ENCODE measurements around the gene KRTAP5-8.
A peak's percentile ranks its signal among the peaks of the same experiment; 100 is the strongest.
"Not testable (repeated sequence)": the region's sequence is repeated elsewhere in the genome, so short reads cannot be mapped to it uniquely, and the experiment has no call there.

KRTAP5-8 gene

DNA sequence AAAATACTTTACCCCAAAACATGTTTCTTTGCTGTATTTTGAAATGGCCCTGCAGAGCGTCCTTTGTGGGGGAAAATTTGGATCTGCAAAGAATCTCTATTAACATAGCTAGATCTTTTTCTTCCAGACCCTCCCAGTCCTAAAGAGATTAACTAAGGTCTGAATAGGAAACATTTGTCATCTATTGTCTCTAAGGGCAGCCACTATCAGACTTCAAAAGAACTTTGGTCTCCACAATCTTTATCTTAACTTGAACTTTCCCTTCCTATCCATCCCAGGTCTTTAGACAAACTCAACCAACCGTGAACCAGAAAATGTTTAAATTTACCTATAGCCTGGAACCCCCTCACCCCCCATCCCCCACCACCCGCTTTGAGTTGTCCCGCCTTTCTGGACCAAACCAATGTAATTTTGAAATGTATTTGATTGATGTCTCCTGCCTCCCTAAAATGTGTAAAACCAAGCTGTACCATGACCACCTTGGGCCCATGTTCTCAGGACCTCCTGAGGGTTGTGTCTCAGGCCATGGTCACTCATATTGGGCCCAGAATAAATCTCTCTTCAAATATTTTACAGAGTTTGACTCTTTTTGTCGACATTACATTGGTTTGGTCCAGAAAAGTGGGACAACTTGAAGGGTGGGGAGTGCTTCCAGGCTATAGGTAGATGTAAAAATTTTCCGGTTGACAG, 6.8 kb downstream of the KRTAP5-8 start:
- DNase-seq = no peak

DNA sequence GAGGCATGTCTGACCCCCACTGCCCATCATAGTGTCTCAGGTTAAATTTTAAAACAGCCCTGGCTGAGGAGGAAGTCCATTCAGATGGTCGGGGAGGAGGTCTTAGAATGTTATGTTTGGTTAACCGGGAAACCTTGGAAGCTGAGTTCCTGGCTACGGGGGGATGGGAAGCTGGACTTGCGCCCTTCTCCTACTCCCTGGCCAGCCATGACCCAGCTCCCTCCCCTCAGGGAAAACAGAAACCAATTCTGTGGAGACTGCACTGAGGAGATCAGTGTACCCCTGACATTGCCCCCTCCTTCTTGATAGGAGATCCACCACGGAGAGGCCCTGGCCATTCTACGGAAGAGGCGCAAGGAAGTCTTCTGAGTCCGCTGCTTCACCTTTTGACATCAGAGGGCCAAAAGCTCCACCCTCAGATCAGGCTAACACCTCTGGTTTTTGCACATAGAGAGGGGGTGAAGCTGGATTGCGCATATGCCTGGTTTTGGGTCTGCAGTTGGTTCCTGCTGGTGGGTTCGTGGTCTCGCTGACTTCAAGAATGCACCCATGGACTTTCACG, 7.7 kb downstream of the KRTAP5-8 start:
- DNase-seq = no peak

DNA sequence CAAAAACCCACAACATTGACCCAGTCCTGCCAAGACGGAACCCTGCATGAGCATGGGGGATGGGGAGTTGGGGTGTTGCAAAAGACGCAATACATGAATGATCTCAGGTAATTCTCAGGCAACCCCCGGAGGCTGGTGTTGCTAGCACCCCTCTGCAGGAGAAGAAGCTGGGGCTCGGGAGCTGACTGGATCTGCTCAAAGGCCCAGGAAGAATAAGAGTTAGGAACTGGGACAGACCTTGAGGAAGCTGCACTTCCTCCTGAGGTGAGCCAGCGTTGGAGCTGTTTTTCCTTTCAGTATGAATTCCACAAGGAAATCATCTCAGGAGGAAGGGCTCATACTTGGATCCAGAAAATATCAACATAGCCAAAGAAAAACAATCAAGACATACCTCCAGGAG, 10.3 kb downstream of the KRTAP5-8 start, which contains the start of gene KRTAP5-9:
KRTAP5-9 (plus strand) TSS at position 301 of the 400 bp plus-strand sequence. CDS start 238 bp downstream, outside the sequence.
- no peak for DNase-seq

DNA sequence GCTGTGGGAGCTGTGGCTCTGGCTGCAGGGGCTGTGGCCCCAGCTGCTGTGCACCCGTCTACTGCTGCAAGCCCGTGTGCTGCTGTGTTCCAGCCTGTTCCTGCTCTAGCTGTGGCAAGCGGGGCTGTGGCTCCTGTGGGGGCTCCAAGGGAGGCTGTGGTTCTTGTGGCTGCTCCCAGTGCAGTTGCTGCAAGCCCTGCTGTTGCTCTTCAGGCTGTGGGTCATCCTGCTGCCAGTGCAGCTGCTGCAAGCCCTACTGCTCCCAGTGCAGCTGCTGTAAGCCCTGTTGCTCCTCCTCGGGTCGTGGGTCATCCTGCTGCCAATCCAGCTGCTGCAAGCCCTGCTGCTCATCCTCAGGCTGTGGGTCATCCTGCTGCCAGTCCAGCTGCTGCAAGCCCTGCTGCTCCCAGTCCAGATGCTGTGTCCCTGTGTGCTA, 10.9 kb downstream of the KRTAP5-8 start:
- DNase-seq = no peak

DNA sequence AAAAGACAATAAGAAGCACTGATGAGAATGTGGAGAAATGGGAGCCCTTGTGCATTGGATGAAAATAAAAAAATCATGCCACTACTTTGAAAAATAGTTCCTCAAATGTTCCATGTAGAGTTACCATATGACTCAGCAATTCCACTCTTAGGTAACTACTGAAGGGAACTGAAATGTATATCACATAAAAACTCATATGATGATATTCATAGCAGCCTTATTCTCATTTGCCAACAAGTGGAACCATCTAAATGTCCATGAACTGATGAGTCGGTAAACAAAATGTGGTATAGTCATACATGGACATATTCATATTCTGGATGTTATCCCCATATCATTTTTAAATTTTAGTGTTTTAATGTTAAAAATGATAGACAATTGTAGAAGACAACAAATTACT, 13.9 kb downstream of the KRTAP5-8 start:
- peak; percentile 14 to 80 (median 50) for DNase-seq

DNA sequence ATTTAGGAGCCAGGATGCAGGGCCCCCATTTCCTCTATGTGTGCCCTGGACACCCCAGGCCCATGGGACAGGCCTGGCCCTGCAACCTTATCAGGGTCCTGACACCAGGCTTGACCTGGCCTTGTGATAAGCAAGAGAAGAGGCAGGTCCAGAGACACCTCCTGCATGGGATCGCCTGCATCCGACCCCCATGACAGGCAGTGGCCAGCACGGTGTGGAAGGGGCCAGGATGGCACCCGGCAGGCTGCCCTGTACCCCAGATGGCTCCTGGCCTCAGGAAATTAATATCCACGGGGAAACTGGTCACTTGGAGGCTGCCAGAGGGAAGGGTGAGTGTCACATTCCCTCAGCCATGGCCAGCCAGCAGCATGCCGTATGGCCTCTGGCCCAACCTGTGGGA, 17.2 kb downstream of the KRTAP5-8 start:
- DNase-seq = no peak

DNA sequence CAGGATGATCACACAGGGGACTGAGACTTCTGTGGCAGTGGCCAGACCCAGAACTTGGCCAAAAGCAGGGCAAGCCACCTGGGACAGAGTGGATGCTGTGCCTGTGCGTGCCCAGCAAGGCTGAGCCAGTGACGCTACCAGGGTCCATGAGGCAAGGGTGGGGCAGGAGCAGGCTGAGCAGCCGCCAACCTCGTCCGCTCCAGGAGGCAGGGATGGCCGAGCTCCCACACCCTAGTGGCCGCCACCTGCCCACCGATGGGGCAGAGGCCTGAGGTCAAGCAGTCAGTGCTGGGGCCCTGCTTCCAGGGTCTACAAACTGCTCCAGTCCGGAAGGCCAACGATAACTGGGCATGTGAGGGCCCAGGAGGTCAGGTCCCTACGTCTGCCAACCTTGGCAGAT, 17.7 kb downstream of the KRTAP5-8 start:
- no peak for DNase-seq

DNA sequence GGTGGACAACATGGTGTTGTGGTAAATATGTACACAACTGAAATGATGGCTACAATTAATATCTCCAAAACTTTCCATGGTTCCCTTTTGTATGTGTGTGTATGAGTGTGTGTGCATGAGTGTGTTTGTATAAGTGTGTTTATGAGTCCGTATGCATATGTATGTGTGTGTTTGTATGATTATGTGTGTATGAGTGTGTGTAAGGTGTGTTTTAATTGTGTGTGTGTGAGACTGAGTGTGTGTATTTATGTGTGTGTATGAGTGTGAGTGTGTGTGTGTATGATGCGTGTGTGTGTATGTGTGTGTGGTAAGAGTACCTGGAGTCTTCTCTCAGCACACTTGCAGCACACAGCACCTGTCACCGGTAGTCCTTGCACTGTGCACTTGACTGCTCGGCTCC, 18.2 kb downstream of the KRTAP5-8 start:
- DNase-seq = no peak

DNA sequence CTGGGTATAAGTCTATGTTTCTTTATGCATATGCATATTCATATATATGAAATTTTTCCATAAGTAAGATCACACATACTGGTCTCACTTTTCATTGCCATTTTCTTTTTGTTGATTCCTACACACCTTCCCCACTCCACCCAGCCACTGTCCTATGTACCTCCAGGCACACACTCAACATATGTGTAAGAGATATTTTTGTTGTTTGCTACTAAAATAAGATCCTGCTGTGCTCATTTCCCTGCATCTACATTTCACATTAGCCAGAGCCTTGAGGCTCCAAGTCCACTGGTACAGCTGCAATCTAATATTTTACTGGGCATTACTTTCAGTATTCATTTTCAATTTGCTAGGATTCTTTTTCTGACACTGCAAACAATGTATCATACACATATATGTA, 19.4 kb downstream of the KRTAP5-8 start:
- DNase-seq = no peak

DNA sequence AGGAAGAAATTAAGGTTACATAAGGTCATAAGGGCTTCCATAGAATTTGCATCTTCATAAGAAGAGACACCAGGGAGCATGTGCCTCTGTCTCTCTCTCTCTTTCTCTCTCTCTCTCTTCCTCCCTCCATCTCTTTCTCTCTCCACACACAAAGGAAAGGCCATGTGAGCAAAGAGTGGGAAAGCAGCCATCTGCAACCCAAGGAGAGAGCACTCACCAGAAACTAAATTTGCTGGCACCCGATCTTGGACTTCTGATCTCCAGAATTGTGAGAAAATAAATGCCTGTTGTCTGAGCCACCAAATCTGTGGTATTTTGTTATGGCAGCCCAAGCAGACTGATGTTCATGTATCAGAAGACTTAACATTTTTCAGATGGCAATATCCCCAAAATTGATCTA, 21.2 kb downstream of the KRTAP5-8 start:
- DNase-seq = no peak

DNA sequence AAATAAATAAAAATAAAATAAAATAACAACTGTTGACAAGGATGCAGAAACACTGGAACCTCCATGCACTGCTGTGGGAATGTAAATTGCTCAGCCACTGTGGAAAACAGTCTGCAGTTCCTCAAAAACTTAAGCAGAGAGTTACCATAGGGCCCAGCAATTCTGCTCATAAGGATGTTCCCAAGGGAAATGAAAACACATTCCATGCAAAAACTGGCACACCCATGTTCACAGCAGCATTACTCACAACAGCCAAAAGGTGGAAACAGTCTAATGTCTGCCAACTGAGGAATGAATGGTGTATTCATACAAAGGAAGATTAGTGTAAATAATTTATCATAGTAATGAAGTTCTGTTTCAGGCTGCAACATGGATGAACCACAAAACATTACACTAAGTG, 24.3 kb downstream of the KRTAP5-8 start:
- no peak for DNase-seq

DNA sequence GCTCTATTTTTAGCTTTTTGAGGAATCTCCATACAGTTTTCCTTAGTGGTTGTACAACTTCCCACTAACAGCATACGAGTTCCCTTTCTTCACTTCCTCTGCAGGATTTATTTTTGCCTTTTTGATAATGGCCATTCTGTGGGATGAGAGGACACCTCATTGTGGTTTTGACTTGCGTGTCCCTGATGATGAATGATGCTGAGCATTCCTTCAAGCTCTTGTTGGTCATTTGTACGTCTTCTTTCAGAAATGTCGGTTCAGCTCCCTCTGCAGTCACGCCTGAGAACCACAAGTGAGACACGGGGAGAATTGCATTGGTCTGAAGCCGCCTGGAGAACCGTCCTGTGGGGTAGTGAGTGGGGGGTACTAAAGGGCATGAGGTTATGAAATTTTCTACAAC, 25.6 kb downstream of the KRTAP5-8 start:
- DNase-seq = peak; percentile 75 to 89 (median 79)

DNA sequence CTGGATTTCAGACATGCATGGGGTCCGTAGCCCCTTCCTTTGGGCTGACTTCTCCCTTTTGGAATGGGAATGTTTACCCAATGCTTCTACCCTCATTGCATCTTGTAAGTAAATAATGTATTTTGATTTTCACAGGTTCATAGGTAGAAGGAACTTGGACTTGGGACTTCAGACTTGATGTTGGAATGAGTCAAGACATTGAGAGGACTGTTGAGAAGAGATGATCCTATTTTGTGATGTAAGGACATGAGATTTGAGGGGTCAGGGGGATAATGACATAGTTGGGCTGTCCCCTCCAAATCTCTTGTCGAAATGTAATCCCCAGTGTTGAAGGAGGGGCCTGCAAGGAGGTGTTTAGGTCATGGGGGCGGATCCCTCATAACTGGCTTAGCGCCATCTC, 26.6 kb downstream of the KRTAP5-8 start:
- no peak for DNase-seq

DNA sequence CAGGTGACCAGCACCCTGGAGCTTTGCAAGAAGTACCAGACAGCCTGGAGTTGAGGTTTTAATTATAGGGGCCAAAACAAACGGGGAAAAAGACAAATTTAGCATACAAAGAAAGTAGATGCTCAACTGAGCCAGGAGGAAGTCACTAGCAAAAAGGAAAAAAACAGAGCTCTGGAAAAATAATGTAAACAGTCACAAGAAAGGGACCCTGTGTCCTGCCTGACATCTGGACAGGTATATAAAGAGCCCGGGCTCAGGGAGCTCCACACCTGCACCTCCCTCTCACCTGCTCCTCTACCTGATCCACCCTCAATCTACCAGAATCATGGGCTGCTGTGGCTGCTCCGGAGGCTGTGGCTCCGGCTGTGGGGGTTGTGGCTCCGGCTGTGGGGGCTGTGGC, 27.4 kb downstream of the KRTAP5-8 start, which contains the start of gene KRTAP5-10:
KRTAP5-10 (plus strand) TSS at position 301 of the 400 bp plus-strand sequence; CDS start at position 326, 25 bp downstream.
- no peak for DNase-seq

DNA sequence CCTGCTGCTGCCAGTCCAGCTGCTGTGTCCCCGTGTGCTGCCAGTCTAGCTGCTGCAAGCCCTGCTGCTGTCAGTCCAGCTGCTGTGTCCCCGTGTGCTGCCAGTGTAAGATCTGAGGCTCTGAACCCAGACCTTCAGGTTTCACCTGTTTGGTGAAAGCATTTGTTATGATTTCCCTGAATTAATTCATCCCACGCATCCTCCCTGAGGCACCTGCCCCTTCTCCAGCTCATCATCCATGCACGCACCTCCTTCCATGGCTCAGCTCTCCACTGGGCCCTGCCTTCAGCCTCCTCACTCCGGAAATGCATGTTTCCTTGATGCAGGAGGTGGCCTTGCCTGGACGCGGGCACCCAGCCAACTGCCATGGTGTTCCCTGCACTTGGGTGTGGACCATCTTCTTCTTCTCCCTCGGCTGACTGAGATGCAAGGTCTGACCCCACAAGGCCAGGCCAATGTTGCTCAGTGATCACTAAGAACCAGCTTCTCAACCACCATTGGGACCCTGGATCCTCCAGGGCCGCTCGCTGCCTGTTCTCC, 28.3 kb downstream of the KRTAP5-8 start:
- no peak for DNase-seq

DNA sequence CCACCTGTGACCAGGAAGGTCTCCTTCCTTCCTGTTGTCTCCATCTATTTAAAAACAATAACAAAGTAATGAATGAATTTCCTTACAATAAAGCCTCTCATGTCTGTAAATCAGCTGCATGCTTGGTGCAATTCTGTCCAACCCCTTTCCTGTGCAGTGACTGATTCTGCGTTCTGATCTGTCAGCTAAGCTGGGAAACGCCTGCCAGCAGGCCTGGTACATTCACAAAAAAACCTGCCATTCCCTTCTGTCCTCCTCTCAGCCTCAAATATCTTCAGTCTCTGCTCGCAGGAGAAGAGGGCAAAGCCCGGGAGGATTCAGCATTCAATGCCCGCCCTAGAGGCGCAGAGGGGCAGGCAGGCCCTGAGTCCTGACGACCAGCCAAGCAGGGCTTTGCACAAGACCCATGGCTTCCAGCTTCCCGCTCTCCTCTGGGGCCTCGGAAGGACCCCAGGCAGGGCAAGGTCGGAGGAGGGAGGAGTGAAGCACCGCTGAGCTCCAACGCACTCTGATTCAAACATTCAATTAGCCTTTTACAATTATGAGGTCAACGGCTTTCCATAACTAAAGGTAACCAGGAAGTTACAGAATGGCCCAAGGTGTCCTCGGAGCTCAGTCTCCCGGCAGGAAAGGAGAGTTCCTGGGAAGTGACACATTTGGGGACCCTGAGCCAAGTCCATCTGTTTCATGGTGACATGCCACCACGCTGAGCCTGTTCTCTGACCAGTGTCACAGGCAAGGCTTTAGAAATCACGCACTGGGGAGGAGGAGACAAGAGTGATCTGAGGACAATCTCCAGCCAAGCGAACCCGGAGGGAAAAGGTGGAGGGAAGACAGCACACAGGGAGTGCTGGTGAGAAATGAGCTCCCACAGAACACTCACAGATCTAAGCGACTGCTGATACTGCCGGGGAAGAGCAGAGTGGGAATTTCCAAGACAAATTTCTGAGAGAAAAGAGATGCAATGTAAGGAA, 29.1 kb downstream of the KRTAP5-8 start:
- not testable (repeated sequence) for DNase-seq

DNA sequence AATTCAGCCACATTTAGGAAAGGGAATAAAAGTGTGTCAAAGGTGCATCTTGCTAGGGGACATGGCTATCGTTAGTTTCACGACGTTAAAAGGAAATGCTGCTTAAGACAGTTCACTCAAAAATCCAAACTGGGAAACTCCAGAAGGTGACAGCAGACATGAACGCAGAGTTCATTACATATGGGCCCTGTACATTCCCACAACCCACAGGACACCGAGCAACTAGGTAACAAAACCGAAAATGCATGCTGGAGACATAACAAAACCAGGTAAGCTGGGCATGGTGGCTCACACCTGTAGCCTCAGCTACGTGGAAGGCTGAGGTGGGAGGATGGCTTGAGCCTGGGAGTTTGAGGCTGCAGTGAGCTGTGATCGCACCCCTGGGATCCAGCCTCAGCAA, 29.8 kb downstream of the KRTAP5-8 start:
- not testable (repeated sequence) for DNase-seq

DNA sequence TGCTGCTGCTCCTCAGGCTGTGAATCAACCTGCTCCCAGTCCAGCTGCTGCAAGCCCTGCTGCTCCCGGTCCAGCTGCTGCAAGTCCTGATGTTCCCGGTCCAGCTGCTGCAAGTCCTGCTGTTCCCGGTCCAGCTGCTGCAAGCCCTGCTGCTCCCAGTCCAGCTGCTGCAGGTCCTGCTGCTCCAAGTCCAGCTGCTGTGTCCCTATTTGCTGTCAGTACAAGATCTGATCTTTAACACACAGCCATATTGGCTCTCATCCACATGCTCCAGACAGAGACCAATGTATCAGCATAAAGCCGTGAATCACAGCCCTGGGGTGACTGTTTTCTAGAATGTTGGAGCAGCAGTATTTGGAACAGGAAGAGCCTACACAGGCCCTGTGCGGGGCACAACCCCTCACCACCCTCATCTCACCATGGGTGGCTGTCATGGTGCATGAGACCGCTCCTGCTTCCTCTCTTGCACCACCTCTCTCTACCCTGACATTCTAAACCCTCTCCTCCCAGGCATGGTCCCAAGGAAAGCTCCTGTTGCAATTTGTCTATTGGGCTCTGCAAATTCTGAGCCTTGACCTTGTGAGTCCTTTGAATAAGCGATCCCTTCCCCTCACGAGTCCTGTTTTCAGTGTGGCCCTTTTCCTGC, 31.0 kb downstream of the KRTAP5-8 start:
- DNase-seq = peak in 2 of 4 experiments; percentile 16 to 33

DNA sequence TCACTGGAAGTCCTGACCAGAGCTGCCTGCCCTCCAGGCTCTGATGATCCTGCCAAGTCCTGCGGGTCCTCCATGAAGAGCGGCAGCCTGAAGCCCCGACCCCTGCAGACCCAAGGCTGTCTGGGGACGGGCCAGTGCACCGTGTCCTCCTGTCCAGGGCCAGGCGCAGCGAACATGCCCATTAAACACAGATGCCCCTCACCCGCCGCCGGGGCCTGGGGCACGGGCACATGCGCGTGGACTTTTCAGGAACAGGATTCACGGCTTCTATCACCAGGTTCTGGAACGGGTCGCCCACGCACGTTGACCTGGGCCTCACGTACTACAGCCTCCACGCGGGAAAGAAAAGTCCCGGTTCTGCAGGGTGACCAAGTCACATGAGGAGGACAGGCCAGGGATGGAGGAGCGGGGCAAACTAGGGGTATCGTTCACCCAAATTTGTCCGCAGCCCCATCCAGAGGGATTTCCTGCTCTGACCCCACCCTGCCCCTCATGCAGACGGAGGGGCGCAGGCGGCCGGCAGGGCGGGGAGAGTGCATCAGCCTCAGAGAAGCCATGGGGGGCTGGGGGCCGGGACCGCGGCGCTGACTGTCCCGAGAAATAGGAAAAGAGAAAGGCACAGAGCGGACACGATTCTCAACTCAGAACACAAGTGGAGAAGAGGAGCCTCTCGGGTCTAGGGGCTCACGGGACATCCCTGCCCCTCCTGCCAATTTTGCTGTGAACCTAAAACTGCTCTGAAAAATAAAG, 33.5 kb downstream of the KRTAP5-8 start:
- DNase-seq = not testable (repeated sequence)

DNA sequence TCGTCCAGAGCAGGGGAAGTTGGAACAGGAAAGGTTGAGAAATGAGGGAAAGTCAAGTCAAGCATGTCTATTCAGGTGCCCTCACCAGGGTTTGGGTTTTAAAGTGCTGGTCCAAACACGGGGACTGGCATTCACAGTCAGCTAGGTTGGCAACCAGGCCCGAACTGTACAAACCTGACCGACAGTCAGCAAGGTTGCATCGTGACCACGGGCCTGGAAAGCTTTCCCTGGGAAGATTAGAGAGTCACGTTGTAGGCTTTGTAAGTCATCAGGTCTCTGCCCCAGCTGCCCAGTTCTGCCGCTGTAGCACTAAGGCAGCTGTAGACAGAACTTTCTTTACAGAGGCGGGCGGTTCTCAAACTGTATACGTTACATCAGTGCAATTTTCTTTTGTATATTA, 35.0 kb downstream of the KRTAP5-8 start:
- DNase-seq = no peak

DNA sequence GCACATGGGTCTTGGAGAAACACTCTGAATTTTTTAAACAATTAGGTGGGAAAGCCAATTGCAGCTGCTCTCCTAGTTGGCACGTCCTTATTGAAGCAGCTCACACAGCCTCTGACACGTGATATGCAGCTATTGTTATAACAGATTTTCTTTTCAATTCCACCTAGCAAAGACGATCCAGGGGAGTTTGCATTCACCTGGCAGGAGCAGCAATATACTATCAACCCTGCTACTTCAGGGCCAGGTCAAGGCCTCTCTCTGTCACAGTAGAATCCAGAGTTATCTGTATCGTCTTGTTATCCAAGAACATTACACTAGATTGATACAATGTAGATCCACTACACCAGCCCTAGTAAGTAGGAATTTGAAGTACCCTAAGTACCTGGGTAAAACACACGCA, 36.6 kb downstream of the KRTAP5-8 start:
- DNase-seq = no peak
